Pulmonary artery endothelial cell (primary cell): ENCODE measurements around the gene TAOK2. TPM values are rescaled to one million over a fixed set of nuclear protein-coding genes. Genes with fewer than 3 reads are reported as not detected.
A peak's percentile ranks its signal among the peaks of the same experiment; 100 is the strongest.

Experiments used
- DNase-seq: peaks from one replicate; pipeline ENCODE4 v3.0.0-alpha.2; 2011; ENCODE audit warnings: low read depth, low spot score
- total RNA-seq: library from RNA; depleted of rRNA; stranded (reverse); fragments of >200 nt; gene quantifications from 2 replicates; pipeline ENCODE4 v1.2.3, GENCODE V29; 2014

Gene TAOK2
- total RNA-seq, 1 donor from 2014 or later = 97.0 TPM

DNA sequence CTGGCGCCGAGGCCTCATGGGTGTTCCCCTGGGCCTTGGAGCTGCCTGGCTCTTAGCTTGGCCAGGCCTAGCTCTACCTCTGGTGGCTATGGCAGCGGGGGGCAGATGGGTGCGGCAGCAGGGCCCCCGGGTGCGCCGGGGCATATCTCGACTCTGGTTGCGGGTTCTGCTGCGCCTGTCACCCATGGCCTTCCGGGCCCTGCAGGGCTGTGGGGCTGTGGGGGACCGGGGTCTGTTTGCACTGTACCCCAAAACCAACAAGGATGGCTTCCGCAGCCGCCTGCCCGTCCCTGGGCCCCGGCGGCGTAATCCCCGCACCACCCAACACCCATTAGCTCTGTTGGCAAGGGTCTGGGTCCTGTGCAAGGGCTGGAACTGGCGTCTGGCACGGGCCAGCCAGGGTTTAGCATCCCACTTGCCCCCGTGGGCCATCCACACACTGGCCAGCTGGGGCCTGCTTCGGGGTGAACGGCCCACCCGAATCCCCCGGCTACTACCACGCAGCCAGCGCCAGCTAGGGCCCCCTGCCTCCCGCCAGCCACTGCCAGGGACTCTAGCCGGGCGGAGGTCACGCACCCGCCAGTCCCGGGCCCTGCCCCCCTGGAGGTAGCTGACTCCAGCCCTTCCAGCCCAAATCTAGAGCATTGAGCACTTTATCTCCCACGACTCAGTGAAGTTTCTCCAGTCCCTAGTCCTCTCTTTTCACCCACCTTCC, 13.9 kb downstream of the TAOK2 start:
- DNase-seq = no peak

DNA sequence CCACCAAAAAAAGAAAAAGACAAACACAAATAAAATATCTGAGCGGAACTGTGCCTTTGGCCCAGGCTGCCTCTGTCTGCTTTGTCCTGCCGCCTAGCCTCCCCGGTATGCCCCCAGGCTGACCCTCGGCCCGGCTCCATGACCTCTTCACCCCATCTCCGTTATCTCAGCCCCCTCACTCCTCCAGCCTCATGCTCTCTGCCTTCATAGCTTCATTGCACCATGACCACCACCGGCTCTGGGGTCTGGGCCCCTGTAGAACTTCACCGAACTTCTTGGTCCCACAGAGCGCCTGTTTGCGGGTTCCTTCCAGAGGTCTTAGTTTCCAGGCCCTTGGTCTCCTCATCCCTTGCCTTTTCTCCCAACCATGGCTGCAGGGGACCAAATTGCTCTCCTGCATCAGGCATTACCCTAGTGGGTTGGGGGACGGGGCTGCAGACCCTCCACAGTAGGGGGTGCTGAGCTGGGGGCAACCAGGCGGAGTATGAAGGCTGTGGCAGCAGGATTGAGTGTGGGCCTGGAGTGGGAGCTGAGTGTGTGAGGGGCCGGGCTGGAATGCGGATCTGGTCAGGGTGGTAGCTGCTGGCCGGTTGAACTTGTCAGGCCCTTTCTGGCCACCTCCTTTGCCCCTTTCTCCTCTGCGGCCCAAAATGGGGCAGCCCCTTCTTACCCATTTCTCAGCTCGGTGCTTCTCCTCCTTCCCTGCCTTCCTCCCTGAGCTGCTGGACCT, 14.8 kb downstream of the TAOK2 start:
- no peak for DNase-seq

DNA sequence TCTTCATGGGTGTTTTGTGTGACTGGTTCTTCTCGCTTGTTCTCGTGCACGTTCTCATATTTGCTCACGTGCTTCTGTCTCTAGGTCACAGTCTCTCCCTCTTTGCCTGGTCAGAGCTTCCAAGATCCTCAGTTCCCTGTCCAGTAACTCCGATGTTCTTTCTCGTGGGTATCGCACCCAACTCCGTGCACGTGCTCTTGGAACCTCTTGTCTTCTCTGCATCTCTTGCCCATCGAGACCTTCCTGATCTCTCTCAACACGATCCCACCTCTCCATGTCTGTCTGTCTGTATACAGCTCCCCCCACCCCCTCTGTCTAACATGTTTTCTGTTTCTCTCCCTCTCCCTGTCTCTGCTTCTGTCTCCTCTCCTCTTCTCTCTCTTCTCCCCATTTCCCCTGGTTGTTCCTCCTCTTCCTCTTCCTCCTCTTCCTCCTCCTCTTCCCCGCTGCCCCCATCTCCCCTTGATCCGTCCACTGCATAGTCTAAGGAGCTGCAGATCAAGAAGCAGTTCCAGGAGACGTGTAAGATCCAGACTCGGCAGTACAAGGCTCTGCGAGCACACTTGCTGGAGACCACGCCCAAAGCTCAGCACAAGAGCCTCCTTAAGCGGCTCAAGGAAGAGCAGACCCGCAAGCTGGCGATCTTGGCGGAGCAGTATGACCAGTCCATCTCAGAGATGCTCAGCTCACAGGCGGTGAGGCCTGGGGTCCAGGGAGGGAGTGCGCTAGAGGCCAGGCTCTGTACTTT, 15.6 kb downstream of the TAOK2 start:
- no peak for DNase-seq

DNA sequence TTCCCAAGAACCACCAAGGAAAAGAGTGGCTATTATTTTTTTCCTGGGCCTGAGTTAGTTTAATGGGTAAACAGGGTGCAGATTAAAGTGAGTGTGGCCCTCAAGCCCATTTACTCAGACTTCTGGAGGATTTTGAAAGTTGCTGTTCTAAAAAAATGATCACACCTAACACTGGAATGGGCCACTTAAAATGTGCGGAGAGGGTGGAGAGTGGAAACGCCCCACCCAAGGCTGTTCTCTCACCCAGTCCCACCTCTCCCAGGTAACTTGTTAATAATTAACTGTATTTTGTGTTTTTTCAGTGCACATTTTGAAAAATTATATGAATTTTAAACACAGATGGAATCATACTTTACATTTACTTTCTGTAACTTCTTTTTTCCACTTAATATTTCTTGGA, 16.4 kb downstream of the TAOK2 start:
- no peak for DNase-seq

DNA sequence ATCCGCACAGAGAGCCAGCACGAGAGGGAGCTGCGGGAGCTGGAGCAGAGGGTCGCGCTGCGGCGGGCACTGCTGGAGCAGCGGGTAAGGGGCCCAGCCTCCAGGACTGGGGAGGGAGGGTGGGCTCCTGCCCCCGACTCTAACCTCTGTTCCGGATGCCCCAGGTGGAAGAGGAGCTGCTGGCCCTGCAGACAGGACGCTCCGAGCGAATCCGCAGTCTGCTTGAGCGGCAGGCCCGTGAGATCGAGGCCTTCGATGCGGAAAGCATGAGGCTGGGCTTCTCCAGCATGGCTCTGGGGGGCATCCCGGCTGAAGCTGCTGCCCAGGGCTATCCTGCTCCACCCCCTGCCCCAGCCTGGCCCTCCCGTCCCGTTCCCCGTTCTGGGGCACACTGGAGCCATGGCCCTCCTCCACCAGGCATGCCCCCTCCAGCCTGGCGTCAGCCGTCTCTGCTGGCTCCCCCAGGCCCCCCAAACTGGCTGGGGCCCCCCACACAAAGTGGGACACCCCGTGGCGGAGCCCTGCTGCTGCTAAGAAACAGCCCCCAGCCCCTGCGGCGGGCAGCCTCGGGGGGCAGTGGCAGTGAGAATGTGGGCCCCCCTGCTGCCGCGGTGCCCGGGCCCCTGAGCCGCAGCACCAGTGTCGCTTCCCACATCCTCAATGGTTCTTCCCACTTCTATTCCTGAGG, 17.4 kb downstream of the TAOK2 start:
- DNase-seq = no peak

DNA sequence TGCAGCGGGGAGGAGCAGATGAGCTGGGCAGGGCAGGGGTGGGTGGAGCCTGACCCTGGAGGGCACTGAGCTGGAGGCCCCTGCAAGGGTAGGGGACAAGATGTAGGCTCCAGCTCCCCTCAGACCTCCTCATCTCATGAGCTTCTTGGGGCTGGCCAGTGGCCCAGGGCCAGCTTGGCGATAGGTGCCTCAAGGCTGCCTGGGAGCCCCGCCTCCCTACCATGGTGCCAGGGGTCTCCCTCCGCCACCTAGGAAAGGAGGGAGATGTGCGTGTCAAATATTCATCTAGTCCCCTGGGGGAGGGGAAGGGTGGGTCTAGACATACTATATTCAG, 17.9 kb downstream of the TAOK2 start:
- DNase-seq = no peak

DNA sequence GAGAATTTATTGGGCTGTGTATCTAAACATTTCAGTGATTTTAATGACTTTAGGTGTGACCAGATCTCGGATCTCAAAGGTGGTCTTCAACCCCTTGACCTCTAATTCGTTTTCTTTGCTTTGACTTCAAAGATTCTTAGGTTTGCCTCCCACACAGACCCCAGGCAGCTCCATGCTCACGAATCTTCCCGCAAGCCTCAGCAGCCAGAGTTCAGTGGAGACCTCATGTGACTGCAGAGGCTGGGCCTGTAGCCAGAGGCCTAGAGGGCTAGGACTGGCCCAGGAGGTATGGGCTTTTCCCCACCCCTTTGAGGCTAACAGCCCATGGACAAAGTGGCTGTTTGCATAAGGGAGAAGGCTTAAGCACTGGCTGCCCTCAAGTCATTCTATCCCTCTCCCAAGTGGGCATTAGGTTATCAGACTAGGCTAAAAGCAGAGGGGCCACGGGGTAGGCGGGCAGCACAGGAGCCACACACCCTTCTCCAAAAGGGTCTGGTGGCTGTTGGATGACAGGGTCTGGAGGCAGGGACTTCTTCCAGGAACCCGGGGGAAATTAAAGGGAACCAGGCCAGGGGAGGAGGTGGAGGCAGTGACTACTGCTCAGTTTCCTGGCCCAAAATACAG, 18.8 kb downstream of the TAOK2 start:
- no peak for DNase-seq

DNA sequence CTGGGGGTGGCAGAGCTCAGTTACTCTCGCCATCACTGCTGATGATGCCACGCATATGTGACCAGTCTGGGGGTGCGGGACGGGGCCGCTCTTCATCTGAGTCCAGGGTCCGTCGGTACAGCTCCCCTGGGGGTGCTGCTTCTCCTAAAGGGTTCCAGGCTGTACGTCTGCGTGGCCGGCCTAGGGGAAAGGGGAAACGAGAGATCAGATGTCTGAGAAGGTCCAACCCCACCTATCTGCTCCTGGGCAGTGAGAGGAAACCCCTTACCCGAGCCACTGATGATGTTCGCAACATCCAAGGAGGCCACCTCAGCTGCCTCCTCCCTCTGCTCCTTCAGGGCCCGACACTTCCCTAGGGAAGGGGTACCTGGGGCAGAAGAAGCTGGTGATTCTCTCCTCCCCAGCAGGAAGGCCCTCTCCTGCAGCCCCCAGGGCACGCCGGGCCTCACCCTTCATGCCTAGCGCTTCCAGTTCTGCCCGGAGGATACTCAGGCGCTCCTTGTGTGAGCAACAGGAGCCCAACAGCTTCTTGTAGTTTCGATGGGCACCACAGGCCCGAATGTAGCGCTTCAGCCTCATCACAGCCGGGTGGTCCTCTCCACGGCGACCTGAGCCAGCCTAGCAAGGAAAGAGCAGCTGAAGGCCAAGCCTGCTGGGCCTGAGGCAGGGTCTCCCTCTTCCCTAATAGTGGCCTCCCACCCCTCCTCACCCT, 19.7 kb downstream of the TAOK2 start:
- no peak for DNase-seq

DNA sequence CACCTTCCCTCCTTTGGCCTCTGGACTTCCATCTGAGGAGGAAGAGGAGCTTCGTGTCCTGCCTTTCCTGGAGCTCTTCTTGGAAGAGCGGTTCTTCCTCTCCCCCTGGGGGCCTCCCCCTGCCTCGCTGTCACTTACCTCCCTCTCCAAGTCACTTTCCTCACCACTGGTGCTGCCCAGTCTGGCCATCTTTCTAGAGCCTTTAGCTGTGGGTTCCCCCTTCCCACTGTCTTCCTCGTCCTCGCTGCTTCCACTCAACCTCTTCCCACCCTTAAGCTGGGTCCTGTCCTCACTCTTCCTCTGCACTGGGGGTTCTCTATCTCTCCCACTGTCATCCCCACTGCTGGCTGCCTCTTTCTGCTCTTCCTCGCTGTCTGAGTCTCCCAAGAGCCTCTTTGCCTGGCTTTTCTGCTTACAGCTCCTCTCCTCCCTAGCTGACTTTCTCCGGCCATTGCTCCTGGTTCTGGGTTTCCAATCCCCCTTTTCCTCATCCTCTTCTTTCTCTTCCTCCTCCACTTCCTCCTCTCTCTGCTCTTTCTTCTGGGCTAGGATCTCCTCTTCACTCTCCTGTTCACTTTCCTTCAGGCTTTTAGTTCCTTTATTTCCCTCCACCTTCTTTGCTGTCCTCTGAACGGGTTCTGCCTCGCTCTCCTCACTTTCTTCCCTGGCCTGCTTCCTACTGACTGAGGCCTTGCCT, 20.4 kb downstream of the TAOK2 start:
- DNase-seq = no peak

DNA sequence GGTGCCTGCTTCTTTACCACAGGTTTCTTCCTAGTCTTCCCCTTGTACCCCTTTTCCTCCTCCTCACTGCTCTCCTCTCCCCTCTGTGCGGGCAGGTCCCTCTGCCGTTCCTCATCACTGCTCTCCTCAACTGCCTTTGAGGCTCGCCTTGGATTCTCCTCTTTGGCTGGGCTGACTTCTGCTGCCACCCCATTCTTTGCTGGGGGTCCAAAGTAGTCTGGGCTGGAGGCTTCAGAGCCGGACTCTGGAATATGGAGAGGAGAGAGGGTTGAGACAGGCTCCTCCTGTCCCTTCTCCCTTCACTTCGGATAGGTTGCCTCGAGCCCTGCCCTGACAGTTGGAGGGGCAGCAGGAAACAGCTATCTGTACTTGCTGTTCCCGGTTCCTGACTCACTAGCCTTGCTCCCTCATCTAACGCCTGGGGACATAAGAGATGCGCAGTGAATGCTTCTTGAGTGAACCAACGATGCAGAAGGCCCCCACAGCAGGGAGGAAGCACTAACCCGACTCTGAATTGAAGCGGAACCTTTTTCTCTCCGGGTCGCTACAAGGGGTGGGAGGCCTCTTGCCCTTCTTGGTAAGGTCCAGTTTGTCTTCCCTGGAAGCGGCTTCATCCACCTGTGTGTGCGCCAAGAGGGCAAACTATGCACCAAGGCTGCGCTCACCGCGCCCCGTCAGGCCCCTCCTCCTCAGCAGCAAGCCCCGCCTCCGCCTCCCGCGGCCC, 21.1 kb downstream of the TAOK2 start:
- no peak for DNase-seq

DNA sequence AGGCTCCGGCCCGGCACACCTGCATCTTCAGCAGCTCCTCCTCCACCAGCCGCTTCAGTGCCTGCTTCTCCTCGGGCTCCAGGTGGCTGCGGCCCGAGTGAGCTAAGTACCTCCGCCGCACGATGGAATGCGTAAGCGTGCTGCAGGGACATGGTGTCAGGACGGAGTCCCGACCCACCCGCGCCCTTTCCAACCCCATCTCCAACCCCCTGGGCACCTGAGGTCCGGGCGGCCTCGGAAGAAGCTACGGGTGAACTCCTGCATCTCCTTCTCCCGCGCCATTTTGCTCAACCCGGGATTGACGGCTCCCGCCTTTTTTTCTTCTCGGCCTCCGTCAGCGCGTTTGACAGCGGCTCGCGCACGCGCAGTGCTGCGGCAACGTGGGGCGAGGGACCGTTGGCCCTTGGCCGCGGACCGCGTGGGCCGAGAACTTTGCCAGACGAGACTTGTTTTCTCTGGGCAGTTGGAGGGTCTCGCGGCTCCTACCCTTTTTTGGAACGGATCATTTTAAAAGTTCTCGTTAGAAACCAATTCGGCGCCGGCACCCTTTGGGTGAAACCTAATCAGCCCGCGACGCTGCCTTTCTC, 21.7 kb downstream of the TAOK2 start, which contains the start of gene HIRIP3:
HIRIP3 (minus strand) TSS at position 294 of the 587 bp plus-strand sequence; CDS start at position 282, 12 bp downstream.
- DNase-seq = no peak

DNA sequence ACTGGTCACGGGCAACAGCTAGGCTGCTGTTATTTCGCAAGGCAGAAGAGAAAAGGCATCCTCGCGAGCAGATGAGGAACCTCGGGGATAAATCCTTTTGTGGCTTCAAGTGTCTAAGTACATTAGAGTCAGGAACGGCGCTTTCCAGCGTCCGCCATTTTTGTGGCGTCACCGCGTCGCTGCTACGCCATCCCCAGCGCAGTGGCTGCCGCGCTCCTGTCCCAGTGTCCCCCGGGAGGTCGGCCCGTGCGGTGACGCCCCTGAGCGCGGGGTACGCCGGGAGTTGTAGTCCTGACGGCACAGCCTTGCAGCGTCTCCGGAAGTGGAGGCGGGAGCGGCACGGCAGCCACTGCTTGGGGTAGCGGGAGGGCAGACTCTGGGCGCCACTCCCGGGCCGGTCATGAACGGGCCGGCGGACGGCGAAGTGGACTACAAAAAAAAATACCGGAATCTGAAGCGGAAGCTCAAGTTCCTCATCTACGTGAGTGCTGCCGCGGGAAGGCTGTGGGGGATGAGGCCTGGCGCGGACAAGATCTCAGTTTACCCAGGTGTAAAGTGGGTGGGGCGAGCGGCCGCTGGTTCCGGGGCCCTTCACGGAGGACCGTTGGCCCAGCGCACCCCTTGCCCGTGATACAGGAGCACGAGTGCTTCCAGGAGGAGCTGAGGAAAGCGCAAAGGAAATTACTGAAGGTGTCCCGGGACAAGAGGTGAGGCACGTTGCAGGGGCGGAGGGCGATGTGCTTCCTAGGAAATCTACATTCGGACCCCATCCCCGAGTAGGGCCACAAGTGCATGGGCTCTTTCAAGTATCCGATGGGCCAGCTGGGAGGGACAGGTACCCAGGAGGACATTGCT, 22.5 kb downstream of the TAOK2 start, which contains the start of gene INO80E:
INO80E (plus strand) TSS at position 331 of the 855 bp plus-strand sequence; CDS start at position 401, 70 bp downstream.
- DNase-seq = peak; percentile 79

DNA sequence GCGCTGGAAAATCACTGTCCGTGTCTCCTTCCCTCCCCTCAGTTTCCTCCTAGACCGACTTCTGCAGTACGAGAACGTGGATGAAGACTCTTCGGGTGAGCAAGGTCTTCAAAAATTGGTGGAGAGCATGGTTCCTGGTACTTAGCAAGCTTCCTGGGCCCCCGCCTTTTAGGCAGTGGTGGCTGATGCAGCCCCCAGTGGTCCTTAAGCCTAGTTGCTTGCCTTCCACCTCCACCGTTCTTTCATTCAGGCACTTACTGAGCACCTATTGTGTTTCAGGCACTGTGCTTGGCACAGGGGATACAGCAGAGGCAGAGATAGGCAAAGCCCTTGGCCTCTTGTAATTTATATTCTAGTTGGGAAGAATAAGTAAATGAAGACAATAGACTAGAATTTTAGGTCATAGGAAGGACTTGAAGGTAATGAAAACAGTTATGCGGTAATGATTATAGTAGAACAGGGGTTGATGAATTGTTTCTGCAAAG, 23.1 kb downstream of the TAOK2 start:
- DNase-seq = no peak

DNA sequence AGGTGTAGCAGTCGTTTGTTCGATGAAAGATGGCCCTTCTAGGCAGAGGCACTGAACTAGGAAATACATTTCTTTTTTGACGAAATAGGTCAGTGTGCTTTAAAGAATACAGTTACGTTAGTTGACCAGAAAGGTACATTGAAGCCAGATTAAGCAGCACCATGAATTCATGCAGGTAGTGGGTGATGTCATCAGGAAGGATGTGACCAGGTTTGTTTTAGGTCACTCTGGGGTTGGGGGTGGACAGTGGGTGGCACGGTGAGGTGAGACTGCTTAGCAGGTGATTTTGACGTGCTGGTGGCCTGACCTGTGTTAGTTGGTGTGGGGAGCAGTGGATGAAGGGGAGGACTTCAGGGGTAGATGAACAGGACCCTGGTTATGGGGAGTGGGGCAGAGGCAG, 25.9 kb downstream of the TAOK2 start:
- DNase-seq = no peak

DNA sequence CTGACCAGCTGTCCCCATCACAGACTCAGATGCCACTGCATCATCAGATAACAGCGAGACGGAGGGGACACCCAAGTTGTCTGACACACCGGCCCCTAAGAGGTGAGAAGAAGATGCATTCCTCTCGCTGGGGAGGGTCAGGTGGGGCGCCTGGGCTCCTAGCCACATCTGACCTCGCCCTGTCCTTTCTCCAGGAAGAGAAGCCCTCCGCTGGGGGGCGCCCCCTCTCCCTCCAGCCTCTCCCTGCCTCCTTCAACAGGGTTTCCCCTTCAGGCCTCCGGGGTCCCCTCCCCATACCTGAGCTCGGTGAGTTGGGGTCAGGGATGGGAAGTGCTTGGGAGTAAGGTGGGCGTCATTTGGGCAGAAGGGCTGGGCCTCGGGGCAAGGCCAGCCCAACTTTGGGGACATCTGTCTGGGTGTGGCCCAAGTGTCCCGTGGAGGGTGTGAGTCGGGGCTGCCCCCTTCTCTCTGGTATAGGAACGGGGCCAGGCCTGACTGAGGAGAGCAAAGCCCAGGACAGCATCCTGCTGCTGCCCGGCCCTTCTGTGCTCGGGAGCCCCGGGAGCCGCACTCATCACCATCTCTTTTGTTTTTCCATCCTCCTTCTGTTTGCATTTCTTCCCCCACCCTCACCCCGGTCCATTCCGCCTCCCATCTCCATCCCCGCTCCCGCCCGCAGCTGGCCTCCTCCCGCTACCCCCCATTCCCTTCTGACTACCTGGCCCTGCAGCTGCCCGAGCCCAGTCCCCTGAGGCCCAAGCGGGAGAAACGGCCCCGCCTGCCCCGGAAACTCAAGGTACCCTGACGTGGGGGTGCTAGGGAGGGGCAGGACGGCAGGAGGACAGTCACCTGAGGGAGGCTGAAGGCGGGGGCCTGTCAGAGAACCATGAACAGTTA, 27.3 kb downstream of the TAOK2 start:
- DNase-seq = no peak

DNA sequence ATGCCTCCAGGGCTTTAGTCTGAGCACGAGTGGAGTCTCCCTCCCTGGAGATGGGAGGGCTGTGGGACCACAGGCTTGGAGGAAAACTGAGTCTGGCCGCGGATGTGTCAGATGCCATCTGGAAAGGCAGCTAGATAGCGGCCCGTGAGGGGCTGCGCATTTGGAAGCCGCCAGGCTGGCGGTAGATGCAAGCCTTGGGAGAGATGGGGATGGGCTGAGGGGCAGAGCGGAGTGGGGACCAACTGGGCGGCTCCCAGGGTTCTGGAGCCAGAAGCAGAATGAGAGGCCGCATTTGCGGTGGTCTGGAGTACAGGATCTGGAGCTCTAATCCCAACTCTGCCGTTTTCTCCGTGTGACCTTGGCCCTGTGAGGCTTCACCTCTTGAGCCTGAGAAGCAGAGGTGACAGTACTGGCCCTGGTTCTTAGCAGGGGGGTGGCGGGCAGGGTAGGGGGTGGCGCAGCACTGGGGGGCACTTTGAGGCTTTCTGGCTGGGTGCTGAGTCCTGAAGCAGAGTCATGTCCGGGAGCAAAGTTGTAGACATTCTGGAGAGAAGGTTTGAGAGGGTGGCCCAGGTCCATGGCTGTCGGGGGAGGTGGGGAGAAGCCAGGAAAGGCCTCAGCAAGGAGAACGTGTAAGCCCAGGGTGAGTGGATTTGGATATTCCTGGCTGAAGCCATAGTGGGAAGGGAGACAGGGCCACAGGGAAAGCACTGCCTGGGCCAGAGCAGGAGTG, 29.1 kb downstream of the TAOK2 start:
- no peak for DNase-seq
